GM19238 (cell line): ENCODE measurements around the gene LTB.
"Not testable (repeated sequence)": the region's sequence is repeated elsewhere in the genome, so short reads cannot be mapped to it uniquely, and the experiment has no call there.

ENCODE experiments used
- DNase-seq: peaks from one replicate; pipeline ENCODE4 v3.0.0; 2011; ENCODE audit warnings: low spot score; ENCODE audit not compliant: insufficient read length

Gene LTB

GRCh38 chr6:31556307-31556706 is 25.9 kb downstream of the LTB start:
- no peak for DNase-seq

GRCh38 chr6:31551371-31551770 is 30.9 kb downstream of the LTB start:
- not testable (repeated sequence) for DNase-seq

DNA sequence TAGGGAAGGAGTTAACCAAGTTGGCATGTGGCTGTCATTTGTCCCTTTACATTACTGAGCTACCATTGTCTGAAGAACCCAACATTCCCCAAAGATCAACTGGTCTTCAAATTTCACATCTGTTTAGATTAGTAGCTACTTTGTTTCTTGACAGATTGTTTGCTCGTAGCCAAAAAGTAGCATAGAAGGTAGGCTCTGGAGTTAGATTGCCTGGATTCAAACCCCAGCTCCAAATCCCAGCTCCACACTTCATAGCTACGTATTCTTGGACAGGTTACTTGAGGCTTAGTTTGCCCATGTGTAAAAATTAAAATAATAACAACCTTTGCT is 33.7 kb downstream of the LTB start:
- no peak for DNase-seq

DNA sequence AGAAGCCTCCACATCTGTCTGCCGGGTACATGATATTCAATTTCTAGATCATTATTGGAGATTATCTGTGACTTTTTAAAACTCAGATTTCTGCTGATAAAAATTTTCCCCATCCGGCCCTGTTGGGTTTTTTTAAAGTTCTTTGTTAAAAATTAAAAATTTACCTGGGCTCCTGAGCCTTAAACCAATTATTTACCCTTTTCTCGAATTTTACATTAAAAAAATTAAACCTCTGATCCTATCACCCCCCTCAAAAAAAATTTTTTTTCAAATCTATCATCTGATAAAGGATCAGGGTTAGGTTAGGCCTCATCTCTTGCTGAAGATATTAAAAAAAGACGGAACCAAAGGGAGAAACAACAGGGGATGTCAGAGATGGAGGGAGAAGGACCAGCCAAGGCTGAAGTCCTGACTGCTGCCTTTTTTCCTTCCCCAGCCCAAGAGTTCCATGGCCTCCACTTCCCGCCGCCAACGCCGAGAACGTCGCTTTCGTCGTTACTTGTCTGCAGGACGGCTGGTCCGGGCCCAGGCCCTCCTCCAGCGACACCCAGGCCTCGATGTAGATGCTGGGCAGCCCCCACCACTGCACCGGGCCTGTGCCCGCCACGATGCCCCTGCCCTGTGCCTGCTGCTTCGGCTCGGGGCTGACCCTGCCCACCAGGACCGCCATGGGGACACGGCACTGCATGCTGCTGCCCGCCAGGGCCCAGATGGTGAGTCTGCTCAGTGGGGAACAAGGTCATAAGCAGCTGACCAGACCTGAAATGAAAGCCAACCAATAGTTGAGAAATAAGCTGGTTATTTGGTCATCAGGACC is 34.3 kb downstream of the LTB start:
- DNase-seq, result no peak

DNA sequence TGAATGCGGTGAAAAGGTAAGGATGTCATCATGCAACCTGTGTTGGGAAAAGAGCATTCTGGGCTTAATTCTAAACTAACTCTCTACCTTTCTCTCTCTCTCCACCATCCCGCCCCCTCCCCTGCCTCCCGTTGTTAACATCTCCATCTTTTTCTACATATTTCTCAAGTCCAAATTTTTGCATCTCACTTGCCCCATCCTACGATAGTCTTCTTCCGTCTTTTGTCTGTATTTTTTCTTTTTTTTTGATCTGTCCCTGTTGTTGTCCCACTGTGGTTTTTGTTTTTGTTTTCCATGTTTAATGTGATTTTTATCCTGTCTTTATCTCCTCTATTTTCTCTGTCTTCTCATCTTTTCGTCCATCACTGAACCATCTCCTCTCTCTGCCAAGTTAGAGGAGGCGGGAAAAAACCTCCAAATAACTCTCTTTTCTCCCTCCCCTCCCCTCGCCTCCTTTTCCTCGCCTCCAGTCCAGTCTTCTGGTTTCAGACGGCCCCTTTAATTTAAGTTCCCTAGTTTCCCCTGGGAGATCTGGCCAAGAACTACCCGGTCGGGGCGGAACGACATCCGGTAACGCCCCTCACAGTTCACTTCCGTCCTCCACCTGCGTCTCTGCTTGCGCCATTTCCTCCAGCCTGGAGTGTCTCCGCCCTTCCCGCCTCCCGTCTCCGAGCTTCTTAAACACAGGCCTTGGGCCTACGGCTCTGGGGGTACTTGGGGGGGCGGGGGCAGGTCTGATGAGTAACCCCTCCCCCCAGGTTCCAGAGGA is 35.1 kb downstream of the LTB start, which contains the start of gene NFKBIL1:
TSS of gene NFKBIL1 (plus strand) at position 651 of the 769 bp plus-strand sequence. CDS start at position 738, 87 bp downstream.
- peak; percentile 71 for DNase-seq

- DNase-seq, result no peak
Observed at GRCh38 chr6:31546339-31546957, 35.8 kb downstream of the LTB start, which contains the start of gene ATP6V1G2. Gene ATP6V1G2, minus strand, starts transcription at chr6:31546608. Its CDS starts 49 bp downstream, at chr6:31546559.

- no peak for DNase-seq
Observed at GRCh38 chr6:31545291-31545690, 36.9 kb downstream of the LTB start.

DNA sequence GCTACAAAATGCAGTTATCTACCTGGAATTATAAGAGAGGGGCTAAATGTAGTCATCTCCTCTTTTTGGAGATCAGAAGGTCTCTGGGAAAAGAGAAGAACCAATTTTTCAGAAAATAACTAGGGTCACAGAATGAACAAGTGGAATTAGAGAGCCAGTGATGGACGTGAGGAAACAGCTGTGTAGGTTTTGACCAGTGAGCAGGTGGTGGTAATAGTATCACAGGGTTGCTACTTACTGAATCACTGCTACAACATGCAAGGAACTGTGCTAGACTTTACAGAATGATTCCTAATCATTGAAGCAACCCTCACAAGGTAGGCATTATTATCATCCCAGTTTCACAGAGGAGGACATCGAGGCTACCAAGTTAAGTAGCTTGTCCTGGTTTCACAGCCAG is 37.5 kb downstream of the LTB start:
- no peak for DNase-seq

GRCh38 chr6:31543639-31544038 is 38.6 kb downstream of the LTB start:
- no peak for DNase-seq

DNA sequence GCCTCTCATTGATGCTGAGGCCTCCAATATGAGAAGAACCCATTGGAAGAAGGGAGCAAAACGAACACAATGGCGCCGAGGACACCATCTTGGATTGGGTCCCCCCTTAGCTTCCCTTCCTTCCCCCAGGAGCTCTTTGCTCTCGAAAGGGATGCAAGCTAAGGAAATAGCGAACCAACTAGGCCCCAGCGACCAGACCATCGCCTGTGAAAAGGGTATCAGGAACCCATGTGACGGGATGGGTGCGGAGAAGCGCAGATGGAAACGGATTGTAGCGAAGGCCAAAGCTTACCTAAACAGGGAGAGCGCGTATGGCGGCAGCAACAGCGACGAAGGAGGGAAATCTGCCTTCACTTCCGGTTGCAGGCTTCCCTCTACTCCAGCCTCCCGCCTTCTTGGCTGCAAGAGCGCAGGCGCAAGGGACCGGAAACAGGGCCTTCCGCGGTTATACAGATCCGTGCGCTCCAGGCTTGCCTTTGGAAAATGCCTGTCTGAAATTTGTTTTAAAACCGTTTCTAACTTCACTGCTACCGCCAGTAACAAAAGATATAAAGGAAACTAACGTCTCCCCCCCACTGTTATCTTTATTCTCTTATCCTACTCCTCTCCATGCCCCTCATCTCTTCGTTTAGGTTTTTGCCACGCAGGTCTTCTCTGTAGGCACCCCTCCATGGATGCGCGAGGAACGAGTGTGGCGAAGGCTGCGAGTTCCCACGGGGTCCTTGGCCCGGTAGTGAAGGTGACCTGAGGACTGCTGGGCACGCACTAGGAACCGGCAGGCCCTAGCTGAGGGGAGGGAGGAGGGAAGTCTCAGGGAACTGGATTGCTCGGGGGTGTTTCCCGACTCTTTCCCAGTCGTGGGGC is 40.3 kb downstream of the LTB start, which contains the start of gene DDX39B:
TSS of gene DDX39B (minus strand) at position 346 of the 864 bp plus-strand sequence. CDS start 1,471 bp downstream, outside the sequence.
- peak; percentile 89 for DNase-seq

DNA sequence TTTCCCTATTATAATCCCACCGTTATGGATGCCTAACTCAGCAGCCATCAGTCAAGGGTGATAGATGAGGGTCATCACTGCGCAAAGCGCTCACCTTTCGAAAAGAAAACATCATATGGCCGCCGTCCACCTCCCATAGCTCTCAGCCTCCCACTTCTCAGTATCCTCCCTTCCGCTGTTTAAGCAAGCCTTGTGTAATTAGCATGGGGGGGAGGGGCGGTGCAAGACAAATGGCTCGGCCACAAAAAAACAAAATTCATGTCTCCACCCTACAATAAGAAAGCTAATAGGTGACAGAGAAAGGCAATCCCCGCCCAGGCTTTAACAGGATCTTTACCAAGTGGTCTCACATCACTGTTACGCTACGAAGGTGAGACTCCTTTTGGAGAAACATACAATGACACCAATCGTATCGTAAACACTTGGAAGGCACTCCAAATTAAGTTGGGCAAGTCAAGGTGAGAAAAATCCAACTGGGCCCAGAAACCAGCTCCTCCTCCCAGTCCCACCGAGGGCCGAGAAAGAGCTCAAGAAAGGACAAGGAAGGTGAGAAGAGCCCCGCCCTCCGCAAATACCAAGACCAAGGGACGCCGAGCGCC is 41.1 kb downstream of the LTB start:
- no peak for DNase-seq

DNA sequence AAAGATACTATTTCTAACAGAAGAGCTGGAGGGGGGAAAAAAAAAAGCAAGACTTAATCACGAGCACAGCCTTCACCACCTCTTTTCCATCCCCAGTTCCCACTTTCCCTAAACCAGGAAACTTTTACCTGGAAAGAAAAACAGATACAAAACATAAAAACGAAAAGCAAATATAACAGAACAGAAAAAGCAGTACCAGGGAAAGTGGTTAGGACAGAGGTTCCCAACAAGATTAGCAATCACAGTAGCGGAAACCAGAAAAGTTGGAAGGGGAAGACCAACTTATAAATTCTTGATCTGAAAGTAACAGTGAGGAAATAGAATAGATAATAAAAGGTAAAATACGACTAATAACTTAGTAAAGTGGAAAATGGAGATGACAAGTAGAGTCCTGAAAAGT is 41.6 kb downstream of the LTB start:
- no peak for DNase-seq

- no peak for DNase-seq
Observed at GRCh38 chr6:31538805-31539400, 43.3 kb downstream of the LTB start.

- DNase-seq, result no peak
Observed at GRCh38 chr6:31535538-31536324, 46.5 kb downstream of the LTB start.

GRCh38 chr6:31534521-31535040 is 47.6 kb downstream of the LTB start:
- no peak for DNase-seq

DNA sequence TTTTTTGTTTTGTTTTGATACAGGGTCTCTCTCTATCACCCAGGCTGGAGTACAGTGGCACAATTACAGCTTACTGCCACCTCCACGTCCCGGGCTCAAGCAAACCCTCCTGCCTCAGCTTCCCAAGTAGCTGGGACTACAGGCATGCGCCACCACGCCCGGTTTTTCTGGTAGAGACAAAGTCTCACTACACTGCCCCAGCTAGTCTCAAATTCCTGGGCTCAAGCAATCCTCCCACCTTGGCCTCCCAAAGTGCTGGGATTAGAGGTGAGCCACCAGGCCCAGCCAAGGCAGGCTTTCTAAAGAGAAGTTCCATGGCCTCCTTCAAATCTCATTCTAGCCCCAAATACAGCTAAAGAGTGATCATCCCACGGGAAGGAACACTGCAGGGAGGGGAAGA is 48.2 kb downstream of the LTB start:
- no peak for DNase-seq

GRCh38 chr6:31533455-31533841 is 48.8 kb downstream of the LTB start:
- no peak for DNase-seq

- no peak for DNase-seq
Observed at GRCh38 chr6:31532644-31533454, 49.4 kb downstream of the LTB start.
